Measurements from ENCODE around the gene TSEN54. TPM values are rescaled to one million over a fixed set of nuclear protein-coding genes. Genes with fewer than 3 reads are reported as not detected.

TSEN54 gene
- total RNA-seq, 1 experiment from 2014 or later, result 78.7 TPM

DNA sequence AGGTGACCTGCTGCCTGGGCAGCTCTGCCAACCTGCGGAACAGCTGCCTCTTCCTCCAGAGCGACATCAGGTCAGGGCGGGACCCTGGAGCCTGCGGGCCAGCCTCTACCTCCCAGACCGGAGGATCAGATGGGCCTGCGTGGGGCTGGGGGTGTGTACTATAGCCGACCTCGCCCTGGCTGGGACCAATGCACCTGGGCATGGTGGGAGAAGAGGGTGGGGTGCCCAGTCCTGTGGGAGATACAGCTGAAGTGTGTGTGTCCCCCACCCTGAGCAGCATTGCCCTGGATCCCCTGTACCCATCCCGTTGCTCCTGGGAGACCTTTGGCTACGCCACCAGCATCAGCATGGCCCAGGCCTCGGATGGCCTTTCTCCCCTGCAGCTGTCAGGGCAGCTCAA lies 20.3 kb upstream of the TSEN54 start:
- TF ChIP-seq TCF7L2 (IDR thresholded peaks at IDR 0.05; ENCODE audit: low read depth, low read length), result no peak
- H3K4me3 ChIP-seq (ENCODE audit: low read depth in 2 of 2, low read length in 2 of 2), result no peak overlapping the region
- H3K27ac ChIP-seq (ENCODE audit: low read length), result no peak overlapping the region
- no peaks in the 10 kb centered on the region for H3K27me3 ChIP-seq (ENCODE audit: control insufficient read depth, insufficient read depth, low read length)
- peaks cover 9% of the 10 kb centered on the region; the same call in 1 of the 2 replicates for H3K4me1 ChIP-seq (ENCODE audit: control insufficient read depth, insufficient read depth, low read length)
- no peaks in the 10 kb centered on the region for H3K9me3 ChIP-seq (ENCODE audit: control insufficient read depth, insufficient read depth, low read depth, low read length)
- DNase-seq (ENCODE audit: low read depth, low spot score), result no peak
- no peaks in the 10 kb centered on the region for H3K36me3 ChIP-seq (ENCODE audit: control insufficient read depth, insufficient read depth, low read length)
- no peak for ATAC-seq
- no TSS peak for BruUV-seq (replicated peaks)
- intact Hi-C loops (cut with micrococcal nuclease; ENCODE audit: unreplicated experiment) (no loop called here), in situ Hi-C loops (cut with HindIII; ENCODE audit: low pct_unique_long_range_greater_than_20kb, low sequenced_read_pairs) (no loop called here)
- CTCF ChIA-PET, result no interaction called here
- POLR2A ChIA-PET, result no interaction called here

DNA sequence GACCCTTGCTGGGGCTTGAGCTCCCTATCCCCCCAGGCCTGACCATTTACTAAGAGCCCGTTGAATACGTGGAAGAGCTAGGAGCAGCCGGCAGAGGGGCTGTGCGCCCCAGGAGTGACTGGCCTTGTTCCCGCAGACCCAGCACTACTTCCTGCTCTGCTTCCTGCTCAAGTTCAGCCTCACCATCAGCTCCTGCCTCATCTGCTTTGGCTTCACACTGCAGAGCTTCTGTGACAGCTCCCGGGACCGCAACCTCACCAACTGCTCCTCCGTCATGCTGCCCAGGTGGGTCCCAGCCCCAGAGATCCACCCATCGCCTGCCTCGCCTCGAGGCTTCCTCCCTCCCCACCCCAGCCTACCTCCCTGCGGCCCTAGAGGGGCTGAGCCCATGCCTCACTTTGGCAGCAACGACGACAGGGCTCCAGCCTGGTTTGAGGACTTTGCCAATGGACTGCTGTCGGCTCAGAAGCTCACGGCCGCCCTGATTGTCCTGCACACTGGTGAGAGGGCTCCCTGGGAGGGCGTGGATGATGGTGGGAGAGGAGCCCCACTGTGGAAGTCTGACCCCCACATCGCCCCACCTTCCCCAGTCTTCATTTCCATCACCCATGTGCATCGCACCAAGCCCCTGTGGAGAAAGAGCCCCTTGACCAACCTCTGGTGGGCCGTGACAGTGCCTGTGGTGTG lies 18.1 kb upstream of the TSEN54 start:
- intact Hi-C loops (cut with micrococcal nuclease; ENCODE audit: unreplicated experiment) (no loop called here), in situ Hi-C loops (cut with HindIII; ENCODE audit: low pct_unique_long_range_greater_than_20kb, low sequenced_read_pairs) (no loop called here)
- Histone ChIP-seq H3K27ac (ENCODE audit: low read length) (no peak overlapping the region), H3K36me3 (ENCODE audit: control insufficient read depth, insufficient read depth, low read length) (no peaks in the 10 kb centered on the region), H3K27me3 (ENCODE audit: control insufficient read depth, insufficient read depth, low read length) (no peaks in the 10 kb centered on the region), H3K4me3 (ENCODE audit: low read depth in 2 of 2, low read length in 2 of 2) (no peak overlapping the region), H3K9me3 (ENCODE audit: control insufficient read depth, insufficient read depth, low read depth, low read length) (no peaks in the 10 kb centered on the region), H3K4me1 (ENCODE audit: control insufficient read depth, insufficient read depth, low read length) (peaks cover 9% of the 10 kb centered on the region; the same call in 1 of the 2 replicates)
- ATAC-seq (no peak), DNase-seq (ENCODE audit: low read depth, low spot score) (no peak)
- BruUV-seq (replicated peaks), result no TSS peak
- CTCF ChIA-PET, result interaction anchor here (0.7 kb wide), 1 partner anchor 14 kb away, joined by 3 read pairs; no protein-coding TSS in a partner anchor
- TF ChIP-seq POLR2AphosphoS5 (IDR thresholded peaks at IDR 0.05; ENCODE audit: low read depth, low read length) (no peak; the same call in 1 of the 2 replicates), TCF7L2 (IDR thresholded peaks at IDR 0.05; ENCODE audit: low read depth, low read length) (no peak), SIN3A (IDR thresholded peaks at IDR 0.05; ENCODE audit: borderline replicate concordance, insufficient read depth, low read depth, low read length) (no peak)
- TF ChIP-seq, protein P1, sequence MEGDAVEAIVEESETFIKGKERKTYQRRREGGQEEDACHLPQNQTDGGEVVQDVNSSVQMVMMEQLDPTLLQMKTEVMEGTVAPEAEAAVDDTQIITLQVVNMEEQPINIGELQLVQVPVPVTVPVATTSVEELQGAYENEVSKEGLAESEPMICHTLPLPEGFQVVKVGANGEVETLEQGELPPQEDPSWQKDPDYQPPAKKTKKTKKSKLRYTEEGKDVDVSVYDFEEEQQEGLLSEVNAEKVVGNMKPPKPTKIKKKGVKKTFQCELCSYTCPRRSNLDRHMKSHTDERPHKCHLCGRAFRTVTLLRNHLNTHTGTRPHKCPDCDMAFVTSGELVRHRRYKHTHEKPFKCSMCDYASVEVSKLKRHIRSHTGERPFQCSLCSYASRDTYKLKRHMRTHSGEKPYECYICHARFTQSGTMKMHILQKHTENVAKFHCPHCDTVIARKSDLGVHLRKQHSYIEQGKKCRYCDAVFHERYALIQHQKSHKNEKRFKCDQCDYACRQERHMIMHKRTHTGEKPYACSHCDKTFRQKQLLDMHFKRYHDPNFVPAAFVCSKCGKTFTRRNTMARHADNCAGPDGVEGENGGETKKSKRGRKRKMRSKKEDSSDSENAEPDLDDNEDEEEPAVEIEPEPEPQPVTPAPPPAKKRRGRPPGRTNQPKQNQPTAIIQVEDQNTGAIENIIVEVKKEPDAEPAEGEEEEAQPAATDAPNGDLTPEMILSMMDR (IDR thresholded peaks at IDR 0.05), result no peak
- TF ChIP-seq, protein P2, sequence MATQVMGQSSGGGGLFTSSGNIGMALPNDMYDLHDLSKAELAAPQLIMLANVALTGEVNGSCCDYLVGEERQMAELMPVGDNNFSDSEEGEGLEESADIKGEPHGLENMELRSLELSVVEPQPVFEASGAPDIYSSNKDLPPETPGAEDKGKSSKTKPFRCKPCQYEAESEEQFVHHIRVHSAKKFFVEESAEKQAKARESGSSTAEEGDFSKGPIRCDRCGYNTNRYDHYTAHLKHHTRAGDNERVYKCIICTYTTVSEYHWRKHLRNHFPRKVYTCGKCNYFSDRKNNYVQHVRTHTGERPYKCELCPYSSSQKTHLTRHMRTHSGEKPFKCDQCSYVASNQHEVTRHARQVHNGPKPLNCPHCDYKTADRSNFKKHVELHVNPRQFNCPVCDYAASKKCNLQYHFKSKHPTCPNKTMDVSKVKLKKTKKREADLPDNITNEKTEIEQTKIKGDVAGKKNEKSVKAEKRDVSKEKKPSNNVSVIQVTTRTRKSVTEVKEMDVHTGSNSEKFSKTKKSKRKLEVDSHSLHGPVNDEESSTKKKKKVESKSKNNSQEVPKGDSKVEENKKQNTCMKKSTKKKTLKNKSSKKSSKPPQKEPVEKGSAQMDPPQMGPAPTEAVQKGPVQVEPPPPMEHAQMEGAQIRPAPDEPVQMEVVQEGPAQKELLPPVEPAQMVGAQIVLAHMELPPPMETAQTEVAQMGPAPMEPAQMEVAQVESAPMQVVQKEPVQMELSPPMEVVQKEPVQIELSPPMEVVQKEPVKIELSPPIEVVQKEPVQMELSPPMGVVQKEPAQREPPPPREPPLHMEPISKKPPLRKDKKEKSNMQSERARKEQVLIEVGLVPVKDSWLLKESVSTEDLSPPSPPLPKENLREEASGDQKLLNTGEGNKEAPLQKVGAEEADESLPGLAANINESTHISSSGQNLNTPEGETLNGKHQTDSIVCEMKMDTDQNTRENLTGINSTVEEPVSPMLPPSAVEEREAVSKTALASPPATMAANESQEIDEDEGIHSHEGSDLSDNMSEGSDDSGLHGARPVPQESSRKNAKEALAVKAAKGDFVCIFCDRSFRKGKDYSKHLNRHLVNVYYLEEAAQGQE (IDR thresholded peaks at IDR 0.05; ENCODE audit: insufficient read depth in 1 of 2, low read depth in 2 of 2, low read length in 1 of 2), result no peak
- POLR2A ChIA-PET, result interaction anchor here (0.5 to 0.7 kb wide), 2 partner anchors 10 to 417 kb away, joined by 3 read pairs; no protein-coding TSS in a partner anchor

DNA sequence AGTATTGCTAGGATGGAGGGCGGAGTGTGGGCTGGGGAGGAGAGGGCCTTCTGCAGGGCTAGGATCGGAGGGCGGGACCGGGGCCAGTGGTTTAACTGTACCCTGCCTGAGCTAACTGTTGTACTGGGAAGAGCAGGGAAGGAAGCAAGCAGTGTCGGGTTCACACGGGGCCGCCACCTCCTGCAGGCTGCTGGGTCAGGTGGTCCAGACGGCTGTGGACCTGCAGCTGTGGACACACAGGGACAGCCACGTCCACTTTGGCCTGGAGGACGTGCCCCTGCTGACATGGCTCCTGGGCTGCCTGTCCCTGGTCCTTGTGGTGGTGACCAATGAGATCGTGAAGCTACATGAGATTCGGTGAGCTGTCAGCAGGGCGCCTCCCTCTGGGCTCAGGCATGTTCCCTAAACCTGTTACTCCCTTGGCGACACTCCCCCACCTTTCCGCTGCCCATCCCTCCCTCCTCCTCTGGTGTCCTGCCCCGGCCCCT lies 17.6 kb upstream of the TSEN54 start:
- H3K4me3 ChIP-seq (ENCODE audit: low read depth in 2 of 2, low read length in 2 of 2), result no peak overlapping the region
- ATAC-seq (peak; percentile 18; the same call in 1 of the 2 replicates), DNase-seq (ENCODE audit: low read depth, low spot score) (no peak)
- no peak overlapping the region for H3K27ac ChIP-seq (ENCODE audit: low read length)
- in situ Hi-C loops (cut with HindIII; ENCODE audit: low pct_unique_long_range_greater_than_20kb, low sequenced_read_pairs) (no loop called here), intact Hi-C loops (cut with micrococcal nuclease; ENCODE audit: unreplicated experiment) (no loop called here)
- ChIA-PET POLR2A (interaction anchor here (0.7 kb wide), 1 partner anchor 10 kb away, joined by 3 read pairs; no protein-coding TSS in a partner anchor), CTCF (no interaction called here)
- H3K36me3 ChIP-seq (ENCODE audit: control insufficient read depth, insufficient read depth, low read length), result no peaks in the 10 kb centered on the region
- H3K4me1 ChIP-seq (ENCODE audit: control insufficient read depth, insufficient read depth, low read length), result peaks cover 9% of the 10 kb centered on the region; the same call in 1 of the 2 replicates
- no TSS peak for BruUV-seq (replicated peaks)
- TF ChIP-seq, protein P1 (IDR thresholded peaks at IDR 0.05), result no peak
- H3K9me3 ChIP-seq (ENCODE audit: control insufficient read depth, insufficient read depth, low read depth, low read length), result no peaks in the 10 kb centered on the region
- H3K27me3 ChIP-seq (ENCODE audit: control insufficient read depth, insufficient read depth, low read length), result no peaks in the 10 kb centered on the region

Measured in Panc1 (cell line).